Ectodermal cell (in vitro differentiated cells): Measurements from ENCODE around the gene SPINK1.

Experiments
- H3K27ac ChIP-seq: 2 replicates; pipeline ENCODE4 v1.7.0; 2013; ENCODE audit warnings: mild to moderate bottlenecking, low read depth, low read length; ENCODE audit not compliant: insufficient read depth, poor library complexity, severe bottlenecking
- H3K27me3 ChIP-seq: 2 replicates; pipeline ENCODE4 v1.7.0; 2013; ENCODE audit warnings: mild to moderate bottlenecking, low read length; ENCODE audit not compliant: insufficient read depth, control insufficient read depth, poor library complexity, severe bottlenecking
- H3K36me3 ChIP-seq: one replicate; pipeline ENCODE4 v1.7.0; 2013; ENCODE audit warnings: low read length; ENCODE audit not compliant: control insufficient read depth, insufficient read depth
- H3K4me1 ChIP-seq: one replicate; pipeline ENCODE4 v1.7.0; 2013; ENCODE audit warnings: low read length; ENCODE audit not compliant: control insufficient read depth, insufficient read depth
- H3K4me3 ChIP-seq: 2 replicates; pipeline ENCODE4 v1.7.0; 2013; ENCODE audit warnings: low read depth, low read length, control low read depth; ENCODE audit not compliant: insufficient read depth
- H3K9me3 ChIP-seq: 2 replicates; pipeline ENCODE4 v1.7.0; 2013; ENCODE audit warnings: mild to moderate bottlenecking, low read length, moderate library complexity; ENCODE audit not compliant: control insufficient read depth
- WGBS, 2 experiments: methylation state at CpG; one replicate each; pipeline ENCODE4 v1.1.7; 2013; ENCODE audit warnings: missing lambda C conversion rate in 2 of 2; 5-methylcytosine and 5-hydroxymethylcytosine counted together

The SPINK1 gene

DNA sequence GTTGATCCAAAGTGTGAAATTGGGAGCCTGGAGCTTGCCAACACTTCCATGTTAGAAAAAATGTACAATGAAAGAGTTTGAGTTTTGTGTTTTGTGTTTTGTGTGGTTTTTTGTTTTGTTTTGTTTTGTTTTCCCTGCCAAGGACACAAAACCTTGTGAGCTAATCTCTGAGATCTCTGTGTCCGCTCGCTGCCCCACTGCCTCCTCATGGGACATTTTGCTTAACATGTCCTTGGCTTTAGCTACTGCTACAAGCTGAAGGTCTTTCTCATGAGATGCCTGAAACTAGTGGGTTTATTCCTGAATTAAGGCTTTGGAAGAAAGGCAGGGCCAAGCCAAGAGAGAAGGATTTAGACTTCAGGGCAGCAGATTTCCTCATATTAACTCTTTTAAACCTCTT, 41.7 kb downstream of the SPINK1 start:
- no peak overlapping the region for H3K27ac ChIP-seq
- H3K4me1 ChIP-seq, result no peaks in the 10 kb centered on the region
- no peaks in the 10 kb centered on the region for H3K36me3 ChIP-seq
- WGBS, 2 experiments, result 91 to 94% methylated on average over 2 of the region's 2 CpGs
- no peaks in the 10 kb centered on the region for H3K27me3 ChIP-seq
- no peaks in the 10 kb centered on the region for H3K9me3 ChIP-seq
- H3K4me3 ChIP-seq, result no peak overlapping the region

DNA sequence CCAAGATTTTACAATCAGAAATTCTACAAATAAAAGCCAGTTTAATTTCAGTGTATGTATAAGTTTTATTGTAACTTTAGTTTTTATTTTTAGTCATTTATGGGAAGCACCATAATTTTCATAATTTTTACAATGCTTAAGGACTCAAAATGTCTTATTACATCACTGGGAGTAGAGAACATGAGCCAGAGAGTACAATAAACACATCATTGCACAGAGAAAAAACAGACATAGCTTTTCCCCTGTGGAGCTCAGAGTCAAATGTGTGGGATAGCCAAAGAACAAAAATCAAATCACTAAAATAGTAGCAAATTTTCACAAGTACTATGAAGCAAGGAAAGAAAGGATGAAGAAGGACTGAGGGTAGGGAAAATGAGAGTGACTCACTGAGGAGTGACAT, 43.4 kb downstream of the SPINK1 start:
- no peaks in the 10 kb centered on the region for H3K4me1 ChIP-seq

DNA sequence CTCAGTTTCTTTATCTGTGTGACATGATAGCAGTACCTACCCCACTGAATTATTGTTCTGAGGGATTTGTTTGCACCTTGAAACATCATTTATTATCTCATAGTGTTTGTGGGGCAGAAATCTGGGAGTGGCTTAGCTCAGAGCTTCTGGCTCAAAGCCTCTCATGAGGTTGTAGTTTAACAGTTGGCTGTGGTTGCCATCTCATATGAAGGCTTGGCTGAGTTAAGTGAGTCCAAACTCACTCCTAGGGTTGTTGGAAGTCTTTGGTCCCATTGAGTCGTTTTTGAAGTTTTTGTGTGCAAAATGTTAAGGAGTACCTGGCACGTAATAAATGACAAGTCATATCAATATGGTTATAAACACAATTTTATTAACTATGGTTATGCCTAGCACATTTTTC, 45.3 kb downstream of the SPINK1 start:
- WGBS, 2 experiments, result 86 to 100% methylated on average over 1 to 2 of the region's 2 CpGs
- Histone ChIP-seq H3K27me3 (no peaks in the 10 kb centered on the region), H3K4me3 (no peak overlapping the region), H3K36me3 (no peaks in the 10 kb centered on the region), H3K9me3 (no peaks in the 10 kb centered on the region), H3K4me1 (no peaks in the 10 kb centered on the region), H3K27ac (no peak overlapping the region)

More for the DNA sequence above, 43.4 kb downstream of the SPINK1 start:
- Histone ChIP-seq H3K27me3 (no peaks in the 10 kb centered on the region), H3K9me3 (no peaks in the 10 kb centered on the region), H3K27ac (no peak overlapping the region), H3K36me3 (no peaks in the 10 kb centered on the region), H3K4me3 (no peak overlapping the region)

DNA sequence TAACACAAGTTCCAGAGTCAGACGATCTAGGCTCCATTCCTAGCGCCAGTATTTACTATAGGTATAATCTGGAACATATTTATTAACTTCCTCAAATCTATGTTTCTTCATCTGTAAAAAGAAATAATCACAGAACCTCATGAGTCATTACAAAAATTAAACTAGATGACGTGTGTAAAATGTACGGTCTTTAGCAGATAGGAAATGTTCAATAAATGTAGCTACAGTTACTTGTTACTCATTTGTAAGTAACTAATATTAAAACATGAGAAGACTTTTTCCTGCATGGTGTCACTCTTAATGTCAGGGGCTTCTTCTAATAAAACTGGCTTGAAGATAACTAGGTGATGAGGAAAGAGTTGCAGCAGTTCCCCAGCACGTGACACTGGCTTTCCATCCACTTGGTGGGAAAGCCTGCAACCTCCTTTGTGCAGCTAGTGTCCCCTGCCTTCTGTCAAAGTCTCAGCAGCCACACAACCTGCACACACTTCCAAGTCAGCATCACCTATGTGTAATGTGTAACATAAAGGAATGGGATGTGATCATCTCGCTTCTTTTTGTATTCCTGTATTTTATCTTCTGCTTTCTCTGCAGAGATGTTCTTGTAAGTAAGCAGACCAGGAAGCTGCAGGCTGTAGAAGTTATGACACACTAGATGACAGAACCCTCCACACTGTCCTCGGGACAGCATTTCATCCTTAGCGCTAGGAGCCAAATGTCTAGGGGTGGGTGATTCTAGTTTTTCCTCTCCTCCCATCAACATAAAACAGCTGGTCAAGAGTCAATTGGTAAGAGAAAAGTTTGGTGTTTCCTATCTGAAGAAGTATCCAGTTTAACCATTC, 47.1 kb downstream of the SPINK1 start:
- Histone ChIP-seq H3K27me3 (no peaks in the 10 kb centered on the region), H3K4me1 (peaks cover 10% of the 10 kb centered on the region), H3K36me3 (no peaks in the 10 kb centered on the region), H3K9me3 (no peaks in the 10 kb centered on the region), H3K27ac (no peak overlapping the region), H3K4me3 (no peak overlapping the region)
- WGBS, 2 experiments, result 94 to 97% methylated on average over 3 to 6 of the region's 8 CpGs

DNA sequence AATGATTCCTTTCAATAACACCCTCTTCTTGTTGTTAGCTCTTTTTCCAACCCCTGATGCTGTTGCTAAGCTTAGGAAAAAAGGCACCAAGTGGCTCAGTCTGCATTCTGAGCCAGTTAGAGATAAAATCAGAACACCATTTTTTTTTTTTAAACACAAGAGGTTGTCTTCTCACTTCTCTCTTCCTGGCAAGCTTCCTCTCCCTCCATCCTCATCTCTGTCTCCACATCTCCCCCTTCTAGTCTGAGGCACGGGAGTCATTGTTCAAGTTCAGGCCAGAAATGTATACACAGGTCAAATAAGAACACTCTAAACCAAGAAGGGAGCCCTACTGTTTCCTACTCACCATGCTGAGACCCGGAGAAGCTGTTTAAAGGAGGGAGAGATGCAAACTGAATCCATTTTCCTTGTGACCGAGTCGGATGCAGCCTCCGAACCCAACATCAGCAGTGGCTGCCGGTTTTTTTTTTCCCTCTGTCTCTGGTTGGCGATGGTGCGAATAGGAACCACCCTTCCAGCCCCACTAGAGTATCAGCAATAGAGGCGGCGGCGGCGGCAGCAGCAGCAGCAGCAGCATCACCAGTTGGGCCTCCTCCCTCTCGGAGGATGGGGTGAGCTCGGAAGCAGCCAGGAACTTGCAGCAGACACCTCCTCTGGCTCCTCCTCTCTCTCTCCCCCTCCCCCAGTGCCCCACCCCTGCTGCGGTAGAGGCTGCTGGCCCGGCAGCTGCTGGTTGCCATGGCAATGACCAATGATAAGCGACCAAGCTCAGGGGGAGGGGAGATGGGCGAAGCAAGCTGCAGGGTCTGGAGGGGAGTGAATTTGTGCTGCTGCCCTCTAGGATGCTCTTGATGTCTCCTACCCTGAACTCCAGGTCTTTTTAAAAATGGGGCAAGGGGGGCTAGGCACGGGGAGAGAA, 49.1 kb downstream of the SPINK1 start, which contains the start of gene JAKMIP2:
Gene JAKMIP2, minus strand, starts transcription at position 619 of the 919 bp plus-strand sequence. CDS start 110,922 bp downstream, outside the sequence.
- Histone ChIP-seq H3K36me3 (no peaks in the 10 kb centered on the region), H3K27me3 (no peaks in the 10 kb centered on the region), H3K27ac (peak within 1 kb of the TSS; percentile 94), H3K4me1 (peaks cover 14% of the 10 kb centered on the region), H3K9me3 (no peaks in the 10 kb centered on the region), H3K4me3 (peak within 1 kb of the TSS; percentile 63)
- 0 to 1% methylated on average over 18 to 19 of the region's 19 CpGs for WGBS, 2 experiments

DNA sequence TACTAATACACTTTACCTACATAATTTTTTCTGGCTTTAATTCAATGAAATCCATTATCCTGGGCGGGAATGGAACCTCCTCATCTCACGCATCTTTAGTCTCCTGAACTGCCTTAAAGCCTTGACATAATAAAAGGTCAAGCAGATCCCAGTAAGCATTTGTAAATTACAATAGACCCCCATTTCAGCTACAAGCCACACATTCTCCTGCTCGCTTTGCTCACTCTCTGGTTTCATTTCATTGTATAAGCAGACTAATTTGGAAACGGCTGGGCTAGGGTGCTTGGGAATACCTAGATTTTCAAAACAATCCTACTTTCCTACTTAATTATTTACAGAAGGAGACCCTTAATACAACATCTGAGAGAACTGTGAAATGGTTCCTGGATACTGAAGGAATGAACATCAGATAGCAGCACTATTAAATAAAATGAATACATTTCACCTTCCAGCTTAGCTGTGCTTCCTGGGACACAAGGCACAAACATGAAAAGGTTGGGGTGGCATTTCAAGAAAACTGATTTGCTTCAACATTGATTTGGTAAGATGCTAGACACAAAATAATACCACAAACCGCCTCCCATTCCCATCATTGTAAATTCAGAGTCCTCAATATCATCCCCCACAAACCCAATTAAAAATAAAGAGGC, 50.4 kb downstream of the SPINK1 start:
- Histone ChIP-seq H3K27ac (no peak overlapping the region), H3K36me3 (no peaks in the 10 kb centered on the region), H3K9me3 (no peaks in the 10 kb centered on the region), H3K4me1 (peaks cover 14% of the 10 kb centered on the region), H3K4me3 (peak overlapping the region; percentile 63), H3K27me3 (no peaks in the 10 kb centered on the region)
- 28 to 29% methylated on average over 5 of the region's 5 CpGs for WGBS, 2 experiments

DNA sequence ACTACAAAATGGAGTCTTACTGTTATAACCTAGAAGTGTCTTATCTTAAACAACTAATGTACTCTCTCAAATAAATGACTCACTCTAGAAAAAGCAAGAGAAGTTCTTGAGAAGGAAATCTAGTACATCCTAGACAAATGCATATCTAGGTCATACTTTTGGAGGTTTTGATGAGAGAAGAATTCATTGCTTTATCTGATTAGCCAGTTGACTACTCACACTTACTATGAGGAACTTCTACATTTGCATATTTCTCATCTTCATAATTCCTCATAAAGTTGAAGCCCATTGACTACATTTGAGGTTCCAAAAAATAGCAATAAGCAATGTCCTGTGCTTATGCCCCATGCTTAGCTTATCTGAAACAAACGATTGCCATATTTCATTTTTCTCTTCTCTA, 51.8 kb downstream of the SPINK1 start:
- 89 to 93% methylated on average over 1 of the region's 1 CpG for WGBS, 2 experiments

DNA sequence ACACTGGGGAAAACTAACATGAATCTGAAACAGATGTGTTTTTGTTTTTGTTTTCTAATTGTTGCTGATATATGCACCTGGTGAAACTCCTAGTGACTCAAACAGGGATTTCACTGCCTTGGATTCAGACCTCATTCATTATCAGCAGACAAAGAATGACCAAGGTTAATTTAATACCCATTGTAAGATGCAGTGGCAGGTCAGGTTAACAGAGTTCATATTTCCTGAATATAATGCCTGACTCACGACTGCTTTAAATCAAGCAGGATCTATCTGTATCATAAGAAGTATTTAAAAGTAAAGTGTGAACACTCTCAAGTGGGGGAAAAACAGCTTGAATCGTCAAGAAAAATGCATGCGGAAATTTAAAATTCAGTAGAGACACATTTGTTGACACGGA, 54.5 kb downstream of the SPINK1 start:
- no peaks in the 10 kb centered on the region for H3K9me3 ChIP-seq
- peaks cover 14% of the 10 kb centered on the region for H3K4me1 ChIP-seq
- WGBS, 2 experiments, result 96 to 98% methylated on average over 4 of the region's 4 CpGs
- H3K27ac ChIP-seq, result no peak overlapping the region
- no peaks in the 10 kb centered on the region for H3K36me3 ChIP-seq
- no peak overlapping the region for H3K4me3 ChIP-seq
- no peaks in the 10 kb centered on the region for H3K27me3 ChIP-seq

More for the DNA sequence above, 51.8 kb downstream of the SPINK1 start:
- H3K9me3 ChIP-seq, result no peaks in the 10 kb centered on the region
- H3K27me3 ChIP-seq, result no peaks in the 10 kb centered on the region
- H3K4me3 ChIP-seq, result no peak overlapping the region
- H3K36me3 ChIP-seq, result no peaks in the 10 kb centered on the region
- H3K4me1 ChIP-seq, result peaks cover 14% of the 10 kb centered on the region
- H3K27ac ChIP-seq, result no peak overlapping the region
